Panc1 (cell line): ENCODE data around the gene MAIP1.

Source experiments
- POLR2AphosphoS5 ChIP-seq: IDR thresholded peaks from 2 replicates; pipeline ENCODE4 v1.6.1; 2012; ENCODE audit warnings: mild to moderate bottlenecking, low read depth, low read length, moderate library complexity
- TF ChIP-seq, protein P1 (sequence below): fragments of 450-650 bp; IDR thresholded peaks from 2 replicates; pipeline ENCODE4 v1.5.1; 2017; ENCODE audit warnings: mild to moderate bottlenecking

DNA sequence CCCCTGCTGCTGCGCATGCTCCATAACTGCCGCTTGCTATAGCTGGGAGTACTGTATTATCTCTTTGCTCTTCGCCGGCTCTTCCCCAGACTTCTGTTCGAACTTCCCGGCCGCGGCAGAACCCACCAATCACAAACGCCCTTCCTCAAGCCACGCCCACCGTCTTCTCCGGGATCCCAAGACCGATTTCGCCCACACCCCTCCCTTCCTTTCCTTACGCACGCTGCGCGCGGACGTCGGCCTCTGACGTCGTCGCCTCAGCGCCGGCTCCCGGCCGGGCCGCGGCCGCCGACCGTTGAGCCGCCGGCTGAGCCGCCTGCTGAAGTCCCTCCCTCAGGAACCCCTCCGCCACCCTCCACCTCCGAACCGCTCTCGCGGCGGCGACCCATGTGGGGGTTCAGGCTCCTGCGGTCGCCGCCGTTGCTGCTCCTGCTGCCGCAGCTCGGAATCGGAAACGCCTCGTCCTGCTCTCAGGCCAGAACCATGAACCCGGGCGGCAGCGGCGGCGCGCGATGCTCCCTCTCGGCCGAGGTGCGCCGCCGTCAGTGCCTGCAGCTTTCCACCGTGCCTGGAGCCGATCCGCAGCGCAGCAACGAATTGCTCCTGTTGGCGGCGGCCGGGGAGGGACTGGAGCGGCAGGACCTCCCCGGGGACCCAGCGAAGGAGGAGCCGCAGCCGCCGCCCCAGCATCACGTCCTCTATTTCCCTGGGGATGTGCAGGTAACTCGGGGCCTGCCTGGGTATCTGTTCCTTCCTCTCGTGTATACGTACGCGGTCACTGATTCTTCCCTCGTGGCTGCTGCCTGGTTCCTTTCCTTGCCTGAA is 44.1 kb upstream of the MAIP1 start, which contains the start of gene C2orf69:
- TF ChIP-seq, protein P1, sequence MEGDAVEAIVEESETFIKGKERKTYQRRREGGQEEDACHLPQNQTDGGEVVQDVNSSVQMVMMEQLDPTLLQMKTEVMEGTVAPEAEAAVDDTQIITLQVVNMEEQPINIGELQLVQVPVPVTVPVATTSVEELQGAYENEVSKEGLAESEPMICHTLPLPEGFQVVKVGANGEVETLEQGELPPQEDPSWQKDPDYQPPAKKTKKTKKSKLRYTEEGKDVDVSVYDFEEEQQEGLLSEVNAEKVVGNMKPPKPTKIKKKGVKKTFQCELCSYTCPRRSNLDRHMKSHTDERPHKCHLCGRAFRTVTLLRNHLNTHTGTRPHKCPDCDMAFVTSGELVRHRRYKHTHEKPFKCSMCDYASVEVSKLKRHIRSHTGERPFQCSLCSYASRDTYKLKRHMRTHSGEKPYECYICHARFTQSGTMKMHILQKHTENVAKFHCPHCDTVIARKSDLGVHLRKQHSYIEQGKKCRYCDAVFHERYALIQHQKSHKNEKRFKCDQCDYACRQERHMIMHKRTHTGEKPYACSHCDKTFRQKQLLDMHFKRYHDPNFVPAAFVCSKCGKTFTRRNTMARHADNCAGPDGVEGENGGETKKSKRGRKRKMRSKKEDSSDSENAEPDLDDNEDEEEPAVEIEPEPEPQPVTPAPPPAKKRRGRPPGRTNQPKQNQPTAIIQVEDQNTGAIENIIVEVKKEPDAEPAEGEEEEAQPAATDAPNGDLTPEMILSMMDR = no peak
- TF ChIP-seq POLR2AphosphoS5 = peak; percentile 86
